HG03378 (cell line): ENCODE results near the gene MRPS34.
"Not testable (repeated sequence)": the region's sequence is repeated elsewhere in the genome, so short reads cannot be mapped to it uniquely, and the experiment has no call there.

Experiments
- ATAC-seq: cut with Tn5 transposase; IDR thresholded peaks from one replicate; pipeline ENCODE4 v1.9.1; 2021; ENCODE audit warnings: mild to moderate bottlenecking, moderate library complexity; ENCODE audit not compliant: unreplicated experiment

The MRPS34 gene

DNA sequence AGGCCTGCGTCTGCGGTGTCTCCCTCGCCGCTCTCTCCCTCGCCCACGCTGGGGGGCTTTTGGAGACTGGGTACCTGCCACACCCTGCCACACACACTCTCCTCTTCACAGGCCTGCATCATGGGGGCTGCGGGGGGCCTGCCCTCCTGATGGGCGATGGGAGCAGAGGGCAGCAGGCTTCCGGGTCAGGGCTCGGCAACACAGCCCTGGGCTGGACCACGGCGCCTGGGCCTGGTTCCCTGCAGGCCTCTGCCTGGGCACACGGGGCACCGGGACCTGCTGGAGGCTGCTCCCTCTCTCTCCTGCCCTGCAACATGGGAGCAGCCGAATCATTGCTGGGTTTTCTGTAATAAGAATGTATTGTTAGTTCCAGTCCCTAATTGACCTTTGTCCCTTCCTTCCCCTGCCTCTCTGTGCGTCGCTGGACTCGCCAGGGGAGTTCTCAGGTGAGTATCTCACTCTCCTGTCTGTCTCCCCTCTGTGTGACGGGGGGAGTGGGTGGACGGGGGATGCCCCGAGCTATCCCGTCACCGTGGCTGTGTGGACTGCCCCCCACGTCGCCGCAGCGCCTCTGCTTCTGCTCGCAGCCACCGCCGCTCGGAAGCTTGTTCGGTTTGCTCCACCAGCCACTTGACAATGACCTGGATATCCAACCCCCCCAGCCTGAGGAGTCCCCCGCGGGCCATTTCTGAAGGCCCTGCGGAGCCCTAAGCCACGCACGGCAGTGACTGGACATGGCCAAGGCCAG, 15.0 kb downstream of the MRPS34 start:
- ATAC-seq, result no peak

GRCh38 chr16:1754204-1754603, 18.7 kb downstream of the MRPS34 start:
- ATAC-seq, result no peak

- no peak for ATAC-seq
Observed at GRCh38 chr16:1752853-1753252, 20.1 kb downstream of the MRPS34 start.

DNA sequence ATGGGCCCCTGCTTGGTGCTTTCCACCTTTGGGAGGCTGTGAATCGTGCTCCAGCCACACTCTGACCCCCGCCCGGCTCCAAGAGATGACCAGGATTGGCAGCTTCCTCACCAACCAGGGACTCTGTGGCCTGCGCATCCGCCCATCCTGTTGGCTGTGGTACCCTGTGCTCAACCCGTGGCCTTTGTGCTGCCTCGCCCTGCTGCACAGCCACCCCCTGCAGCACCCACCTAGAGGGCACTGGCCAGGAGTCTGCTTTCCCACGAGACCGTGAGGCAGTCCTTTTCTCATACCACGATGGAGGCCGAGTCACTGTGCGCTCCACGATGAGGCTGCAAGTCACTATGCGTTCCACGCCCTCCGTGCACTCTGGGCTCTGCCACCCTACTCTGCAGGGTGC, 21.0 kb downstream of the MRPS34 start:
- no peak for ATAC-seq

DNA sequence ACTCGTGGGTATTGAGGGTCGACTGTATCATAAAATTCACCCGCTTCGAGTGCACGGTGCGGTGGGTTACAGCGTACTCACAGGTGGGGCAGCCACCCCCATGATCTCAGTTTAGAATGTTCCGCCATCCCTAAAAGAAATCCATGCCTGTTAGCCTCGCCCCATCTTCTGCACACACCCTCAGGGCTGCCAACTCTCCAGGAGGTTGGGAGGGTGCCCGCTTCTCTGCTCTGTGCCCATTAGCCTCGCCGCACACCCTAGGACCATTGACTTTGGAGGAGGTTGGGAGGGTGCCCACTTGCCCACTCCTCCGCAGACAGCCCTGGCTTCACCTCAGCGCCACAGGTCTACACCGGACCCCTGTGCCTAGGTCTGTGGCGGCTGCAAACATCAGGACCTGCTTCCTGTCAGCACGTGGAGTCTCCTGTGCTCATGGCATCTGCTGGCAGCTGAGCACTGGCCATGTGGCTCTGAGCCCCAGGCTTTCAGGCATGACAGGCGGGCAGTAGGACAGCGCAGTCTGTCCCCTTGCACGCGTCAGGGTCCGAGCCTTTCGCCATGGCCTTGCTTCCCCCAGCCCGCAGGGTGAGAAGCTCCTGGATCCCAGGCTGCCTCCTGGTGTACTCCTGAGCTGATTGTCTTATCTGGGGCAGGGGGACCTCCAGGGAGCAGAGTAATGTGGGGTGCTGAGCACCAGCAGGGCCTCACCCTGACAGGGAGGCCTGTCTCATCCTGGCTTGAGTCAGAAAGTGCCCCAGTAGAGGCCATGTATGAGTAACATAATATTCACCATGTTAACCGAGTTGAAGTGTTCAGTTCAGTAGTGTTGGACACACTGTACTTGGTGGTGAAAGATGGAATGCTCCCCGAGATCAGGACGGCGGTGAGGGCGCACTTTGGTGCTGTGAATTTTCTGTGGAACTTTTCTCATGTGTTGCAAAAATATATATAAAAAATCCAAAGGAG, 23.5 kb downstream of the MRPS34 start:
- no peak for ATAC-seq

DNA sequence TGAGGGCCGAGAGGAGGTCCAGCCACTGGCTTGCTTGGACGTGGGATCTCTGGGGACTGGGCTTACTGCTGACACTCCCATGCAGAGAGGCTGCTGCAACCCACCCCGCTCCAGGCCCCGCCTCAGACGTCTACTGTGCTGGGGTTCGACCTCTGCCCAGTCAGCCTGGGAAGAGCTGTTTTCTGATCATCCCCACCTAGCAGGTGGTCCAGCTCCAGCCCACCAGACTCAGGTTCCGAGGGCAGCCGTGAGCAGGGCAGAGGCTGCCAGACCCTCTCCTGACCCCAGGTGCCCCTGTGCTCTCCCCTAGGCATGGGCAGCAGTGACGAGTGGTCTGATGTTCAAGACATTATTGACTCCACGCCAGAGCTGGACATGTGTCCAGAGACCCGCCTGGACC, 25.0 kb downstream of the MRPS34 start:
- ATAC-seq, result no peak

GRCh38 chr16:1746693-1747195, 26.2 kb downstream of the MRPS34 start:
- ATAC-seq, result no peak

DNA sequence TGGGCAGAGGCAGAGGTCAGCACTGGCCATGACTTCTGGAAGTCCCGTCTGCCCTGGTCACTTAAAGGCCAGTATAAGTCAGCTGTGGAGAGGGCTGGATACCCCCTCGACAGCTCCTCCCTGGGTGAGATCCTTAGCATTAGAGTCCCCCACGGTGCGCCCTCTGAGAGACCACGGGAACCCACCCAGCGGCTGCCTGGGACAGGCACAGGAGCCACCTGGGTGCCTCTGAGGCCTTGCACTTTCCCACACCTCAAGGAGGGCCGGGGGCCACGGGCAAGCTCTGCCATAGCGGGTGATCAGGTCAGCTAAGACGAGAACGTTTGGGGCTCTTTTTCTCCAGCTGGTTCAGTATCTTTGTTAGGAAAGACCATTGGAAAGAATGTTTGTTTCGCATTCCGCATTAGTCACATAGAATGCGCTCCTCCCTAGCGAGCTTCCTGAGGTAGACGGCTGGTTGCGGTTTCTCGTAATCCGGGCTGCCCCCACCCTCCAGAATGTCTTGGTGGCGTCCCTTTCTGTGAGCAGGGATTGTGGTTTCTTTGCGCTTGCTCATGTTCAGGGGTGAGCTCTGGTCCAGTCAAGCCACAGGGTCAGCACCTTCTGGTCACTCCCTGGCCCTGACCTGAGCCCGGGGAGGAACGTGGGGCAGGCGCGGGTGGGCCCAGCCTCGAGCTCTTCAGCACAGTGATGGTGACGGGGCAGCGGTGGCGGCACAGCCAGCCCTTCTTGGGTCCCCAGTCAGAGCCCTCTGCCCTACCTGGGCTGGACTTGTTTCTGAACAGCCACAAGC, 26.8 kb downstream of the MRPS34 start:
- no peak for ATAC-seq

DNA sequence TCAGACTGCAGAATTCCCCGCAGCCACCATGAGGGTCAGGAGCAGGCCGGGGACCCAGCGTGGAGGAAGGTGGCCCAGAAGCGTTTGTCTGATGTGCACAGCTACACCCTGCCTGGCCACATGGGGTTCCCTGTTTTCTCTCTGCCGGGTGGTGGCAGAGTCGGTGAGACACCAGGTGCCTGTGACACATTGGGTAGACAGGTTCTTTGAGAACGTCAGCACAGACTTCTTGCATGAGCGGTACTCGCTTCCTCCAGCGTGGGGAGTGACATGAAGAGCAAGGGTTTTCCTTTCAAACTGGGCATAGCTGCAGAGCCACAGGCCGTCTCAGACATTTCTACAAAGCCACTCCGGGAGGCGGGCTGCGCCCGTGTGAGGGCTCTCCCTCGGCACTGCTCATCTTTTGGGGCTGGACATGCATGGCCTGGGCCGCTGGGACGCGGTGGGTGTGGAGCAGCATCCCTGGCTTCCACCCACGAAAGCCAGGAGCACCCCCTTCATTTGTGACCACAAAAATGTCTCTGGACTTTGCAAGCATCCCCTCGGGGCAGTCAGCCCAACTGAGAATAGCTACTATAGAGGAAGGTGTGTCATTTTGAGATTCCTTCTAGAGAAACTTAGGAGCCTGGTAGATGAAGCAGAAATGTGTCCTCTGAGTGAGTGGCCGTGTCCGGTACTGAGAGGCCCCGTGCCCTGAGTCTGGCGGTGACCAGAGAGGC, 27.6 kb downstream of the MRPS34 start:
- no peak for ATAC-seq

- no peak for ATAC-seq
Observed at GRCh38 chr16:1744338-1744840, 28.5 kb downstream of the MRPS34 start.

GRCh38 chr16:1743376-1744337, 29.3 kb downstream of the MRPS34 start:
- ATAC-seq, result no peak

- ATAC-seq, result no peak
Observed at GRCh38 chr16:1741553-1742165, 31.3 kb downstream of the MRPS34 start.

GRCh38 chr16:1740781-1741490, 32.0 kb downstream of the MRPS34 start:
- no peak for ATAC-seq

GRCh38 chr16:1740234-1740633, 32.7 kb downstream of the MRPS34 start:
- no peak for ATAC-seq

DNA sequence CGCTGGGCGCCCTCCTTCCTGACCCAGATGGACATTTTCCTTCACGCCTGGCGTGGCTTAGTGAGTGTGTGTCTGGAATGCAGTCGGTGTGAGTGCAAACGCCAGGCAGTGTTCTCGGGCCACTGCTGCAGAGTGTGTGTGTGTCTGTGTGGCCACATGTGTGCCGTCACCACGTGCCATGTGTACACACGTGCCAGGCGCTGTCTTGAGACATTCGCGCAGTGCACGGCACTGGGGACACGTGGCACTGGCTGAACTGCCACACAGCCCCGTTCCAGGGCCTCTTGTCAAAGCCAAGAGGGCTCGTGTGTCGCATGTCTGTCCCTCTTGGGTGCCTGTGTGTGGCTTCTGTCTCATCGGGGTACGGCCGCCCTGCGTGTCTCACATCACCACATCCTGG, 38.1 kb downstream of the MRPS34 start:
- ATAC-seq, result no peak

DNA sequence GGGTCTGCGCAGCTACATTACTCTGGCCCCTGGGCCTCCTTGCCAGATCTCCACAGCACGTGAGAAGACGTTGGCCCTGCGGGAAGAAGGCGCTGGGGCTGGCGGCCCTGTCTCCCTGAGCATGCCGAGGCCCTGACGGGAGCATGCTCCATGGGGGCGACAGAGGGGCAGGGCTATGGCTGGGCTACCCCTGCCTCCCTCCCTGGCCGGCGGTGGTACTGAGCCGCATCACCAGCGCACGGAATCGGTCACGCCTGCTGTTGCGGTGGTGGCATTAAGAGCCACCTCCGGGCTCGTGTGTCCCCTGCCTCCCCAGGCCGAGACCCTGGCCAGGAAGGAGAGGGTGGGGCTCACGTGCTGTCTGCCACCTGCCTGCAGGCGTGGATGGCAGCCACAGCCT, 38.8 kb downstream of the MRPS34 start:
- no peak for ATAC-seq

GRCh38 chr16:1732551-1732987, 40.4 kb downstream of the MRPS34 start:
- not testable (repeated sequence) for ATAC-seq

DNA sequence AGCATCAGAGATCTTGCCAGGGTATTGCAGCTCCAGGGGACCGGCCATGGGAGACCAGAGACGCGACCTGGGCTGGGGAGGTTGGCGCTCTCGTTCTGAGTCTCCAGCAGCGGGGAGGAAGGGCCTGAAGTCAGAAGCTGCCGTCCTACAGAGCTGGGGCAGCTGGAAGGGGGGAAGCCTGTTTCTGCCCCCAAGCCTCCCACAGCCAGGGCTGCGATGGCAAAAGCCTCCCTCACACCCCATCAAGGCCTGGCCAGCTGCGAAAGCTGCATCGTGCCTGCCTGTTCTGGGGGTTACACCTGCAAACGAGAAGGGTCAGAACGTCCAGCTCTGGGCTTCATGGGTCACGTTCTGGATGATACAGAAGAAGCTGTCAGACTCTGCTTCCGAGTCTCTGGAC, 40.9 kb downstream of the MRPS34 start:
- ATAC-seq, result no peak
